ENCODE measurements around the gene MT1H.
"Not testable (repeated sequence)": the region's sequence is repeated elsewhere in the genome, so short reads cannot be mapped to it uniquely, and the experiment has no call there.

Gene MT1H

GRCh38 chr16:56669005-56669839 lies at the start of gene MT1H:
MT1H (plus strand) TSS chr16:56669814; CDS start chr16:56669885, 71 bp downstream.
- no peak for DNase-seq

GRCh38 chr16:56620339-56620897 lies 49.2 kb upstream of the MT1H start:
- DNase-seq: no peak

- not testable (repeated sequence) for DNase-seq
Observed at GRCh38 chr16:56621665-56622445, 47.8 kb upstream of the MT1H start.

- not testable (repeated sequence) for DNase-seq
Observed at GRCh38 chr16:56623184-56623583, 46.4 kb upstream of the MT1H start.

- DNase-seq: no peak
Observed at GRCh38 chr16:56623637-56624036, 46.0 kb upstream of the MT1H start.

GRCh38 chr16:56625140-56625942 lies 44.3 kb upstream of the MT1H start, which contains the start of gene MT1E:
MT1E (plus strand) TSS chr16:56625781; CDS start chr16:56625852, 71 bp downstream.
- peak; percentile 68 for DNase-seq

GRCh38 chr16:56625943-56626654 lies 43.5 kb upstream of the MT1H start:
- DNase-seq: no peak

GRCh38 chr16:56626685-56627084 lies 42.9 kb upstream of the MT1H start:
- no peak for DNase-seq

- no peak for DNase-seq
Observed at GRCh38 chr16:56628486-56629350, 40.9 kb upstream of the MT1H start.

- no peak for DNase-seq
Observed at GRCh38 chr16:56629531-56629930, 40.1 kb upstream of the MT1H start.

- no peak for DNase-seq
Observed at GRCh38 chr16:56630134-56630533, 39.5 kb upstream of the MT1H start.

- DNase-seq: no peak
Observed at GRCh38 chr16:56631197-56631596, 38.4 kb upstream of the MT1H start.

GRCh38 chr16:56631832-56632155 lies 37.8 kb upstream of the MT1H start:
- DNase-seq: no peak

GRCh38 chr16:56632156-56632847 lies 37.3 kb upstream of the MT1H start, which contains the start of gene MT1M:
MT1M (plus strand) TSS chr16:56632659; CDS start chr16:56632732, 73 bp downstream.
- DNase-seq: peak; percentile 72

- no peak for DNase-seq
Observed at GRCh38 chr16:56632848-56633365, 36.7 kb upstream of the MT1H start.

- no peak for DNase-seq
Observed at GRCh38 chr16:56633535-56633934, 36.1 kb upstream of the MT1H start.

GRCh38 chr16:56634715-56635440 lies 34.7 kb upstream of the MT1H start:
- no peak for DNase-seq

GRCh38 chr16:56635441-56635967 lies 34.1 kb upstream of the MT1H start:
- DNase-seq: no peak

Data from midbrain (tissue), 1 donor.